ENCODE results near the gene WWTR1.

Gene WWTR1

DNA sequence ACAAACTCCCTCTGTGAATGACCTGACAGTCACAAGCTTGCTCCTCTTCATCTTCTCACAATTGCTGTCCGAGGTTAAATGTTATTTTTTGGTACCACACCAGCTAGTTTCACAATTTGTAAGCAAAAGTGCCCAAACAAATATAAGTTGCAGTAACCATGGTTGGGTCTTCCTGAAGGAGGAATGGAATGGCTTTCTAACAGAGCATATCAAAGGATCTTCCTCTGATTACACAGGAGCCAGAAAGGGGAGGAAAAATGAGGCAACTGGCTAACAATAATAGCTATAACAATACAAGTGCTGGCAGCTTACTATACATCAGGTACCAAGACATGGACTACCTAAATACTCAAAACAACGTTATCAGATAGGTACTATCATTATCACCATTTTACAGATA is 90.4 kb downstream of the WWTR1 start:
- TF ChIP-seq, protein P1, sequence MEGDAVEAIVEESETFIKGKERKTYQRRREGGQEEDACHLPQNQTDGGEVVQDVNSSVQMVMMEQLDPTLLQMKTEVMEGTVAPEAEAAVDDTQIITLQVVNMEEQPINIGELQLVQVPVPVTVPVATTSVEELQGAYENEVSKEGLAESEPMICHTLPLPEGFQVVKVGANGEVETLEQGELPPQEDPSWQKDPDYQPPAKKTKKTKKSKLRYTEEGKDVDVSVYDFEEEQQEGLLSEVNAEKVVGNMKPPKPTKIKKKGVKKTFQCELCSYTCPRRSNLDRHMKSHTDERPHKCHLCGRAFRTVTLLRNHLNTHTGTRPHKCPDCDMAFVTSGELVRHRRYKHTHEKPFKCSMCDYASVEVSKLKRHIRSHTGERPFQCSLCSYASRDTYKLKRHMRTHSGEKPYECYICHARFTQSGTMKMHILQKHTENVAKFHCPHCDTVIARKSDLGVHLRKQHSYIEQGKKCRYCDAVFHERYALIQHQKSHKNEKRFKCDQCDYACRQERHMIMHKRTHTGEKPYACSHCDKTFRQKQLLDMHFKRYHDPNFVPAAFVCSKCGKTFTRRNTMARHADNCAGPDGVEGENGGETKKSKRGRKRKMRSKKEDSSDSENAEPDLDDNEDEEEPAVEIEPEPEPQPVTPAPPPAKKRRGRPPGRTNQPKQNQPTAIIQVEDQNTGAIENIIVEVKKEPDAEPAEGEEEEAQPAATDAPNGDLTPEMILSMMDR (IDR thresholded peaks at IDR 0.05), result no peak

DNA sequence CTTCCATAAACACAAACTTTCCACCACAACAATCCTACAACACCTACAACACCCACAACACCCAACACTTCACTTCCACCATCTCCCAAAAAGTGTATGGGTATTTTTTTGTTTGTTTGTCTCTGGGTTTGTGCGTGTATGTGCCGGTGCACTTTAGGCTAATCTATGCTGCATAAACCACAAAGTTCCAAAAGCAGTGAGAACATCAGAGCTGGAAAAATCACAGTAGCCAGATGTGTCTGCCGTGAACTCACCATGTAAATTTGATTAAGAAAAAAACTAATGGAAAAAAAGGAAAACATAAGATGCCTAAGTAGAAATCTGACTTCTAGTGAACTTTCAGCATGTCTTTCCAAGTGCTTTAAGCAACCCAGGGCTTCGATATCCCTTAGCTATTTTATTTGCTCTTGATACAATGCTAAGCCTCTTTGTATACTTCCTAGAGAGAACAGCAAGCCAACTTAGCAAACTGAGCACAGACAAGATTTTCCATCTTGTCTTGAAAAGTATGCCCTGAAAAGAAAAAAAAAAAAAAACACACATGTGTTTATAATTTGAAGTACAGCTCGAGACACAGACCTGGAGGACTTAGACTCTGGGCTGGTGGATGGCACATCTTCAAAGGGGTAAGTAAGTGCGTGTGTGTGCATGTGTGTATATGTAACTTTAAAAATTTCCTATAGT is 91.4 kb downstream of the WWTR1 start:
- TF ChIP-seq, protein P1 (IDR thresholded peaks at IDR 0.05), result no peak

DNA sequence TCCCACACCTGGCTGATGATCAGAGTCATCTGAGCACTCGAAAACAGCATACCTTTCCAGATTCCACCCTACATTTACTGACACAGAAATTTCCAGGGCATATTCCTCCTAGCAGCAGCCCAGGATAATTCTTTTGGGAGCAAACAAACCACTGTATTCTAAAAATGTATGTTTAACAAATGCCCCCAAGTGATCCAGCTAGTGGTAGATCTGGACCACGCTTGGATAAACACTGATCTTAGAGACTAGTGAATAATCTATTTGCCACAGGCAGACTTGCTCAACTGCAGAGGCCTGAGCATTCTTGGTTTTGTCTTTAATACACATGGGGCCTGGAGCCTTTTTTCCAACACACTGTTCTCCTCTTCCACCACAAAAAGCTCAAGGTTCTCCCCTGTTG is 93.7 kb downstream of the WWTR1 start:
- TF ChIP-seq, protein P1 (IDR thresholded peaks at IDR 0.05), result no peak

DNA sequence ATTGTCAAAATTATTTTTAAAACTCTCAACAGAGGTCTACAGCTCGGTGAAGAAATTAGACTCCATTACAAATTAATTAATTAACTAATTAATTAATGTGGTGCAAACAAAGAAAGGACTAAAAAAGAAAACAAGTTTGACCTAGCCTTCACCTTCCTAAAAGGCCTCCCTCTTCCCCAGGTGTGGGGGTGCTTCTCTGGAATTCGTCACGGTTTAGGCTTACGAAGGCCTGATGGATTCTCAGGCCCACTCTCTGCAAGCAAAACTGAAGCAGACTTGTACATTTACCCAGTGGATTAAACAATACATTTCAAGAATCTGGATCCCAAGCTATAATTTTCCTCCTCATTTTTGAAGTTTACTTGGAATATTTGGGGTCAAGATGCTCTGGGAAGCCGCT is 94.7 kb downstream of the WWTR1 start:
- TF ChIP-seq, protein P1 (IDR thresholded peaks at IDR 0.05), result no peak

DNA sequence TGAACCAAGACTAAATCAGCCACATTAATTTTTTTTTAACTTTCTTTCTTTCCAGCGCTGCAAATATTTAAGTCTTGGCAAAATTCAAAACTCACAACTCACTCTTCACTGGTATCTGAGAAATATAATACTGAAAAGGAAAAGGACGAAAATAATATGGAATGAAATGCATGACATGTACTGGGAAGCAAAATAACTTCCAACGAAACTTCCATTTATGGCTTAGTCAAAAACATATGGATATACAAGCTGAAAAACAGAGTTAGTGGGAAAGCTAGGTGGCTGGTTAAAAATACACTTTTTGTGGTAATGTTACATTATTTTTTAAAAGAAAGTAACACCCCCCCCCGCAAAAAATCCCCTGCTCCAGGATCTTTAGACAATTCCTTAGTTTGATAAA is 97.2 kb downstream of the WWTR1 start:
- TF ChIP-seq, protein P1 (IDR thresholded peaks at IDR 0.05), result no peak

DNA sequence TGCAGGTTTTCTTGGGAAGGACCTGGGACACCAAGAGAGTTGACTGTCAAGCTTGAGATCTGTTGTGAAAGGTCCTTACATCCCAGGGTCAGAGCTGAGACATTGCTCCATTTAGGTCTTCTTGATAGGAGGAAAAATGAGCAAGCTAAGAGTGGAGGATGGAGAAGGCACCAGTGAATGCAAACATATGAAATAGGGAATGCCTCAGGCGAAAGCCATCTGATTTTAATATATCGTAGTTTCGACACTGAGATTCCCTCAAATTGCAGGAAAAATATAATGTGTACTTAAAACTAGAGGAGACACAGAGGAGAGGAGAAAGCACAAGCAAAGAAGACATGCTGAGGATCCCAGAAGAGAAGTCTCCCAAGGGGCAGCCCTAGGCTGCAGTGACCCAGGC is 97.8 kb downstream of the WWTR1 start:
- TF ChIP-seq, protein P1 (IDR thresholded peaks at IDR 0.05), result no peak

DNA sequence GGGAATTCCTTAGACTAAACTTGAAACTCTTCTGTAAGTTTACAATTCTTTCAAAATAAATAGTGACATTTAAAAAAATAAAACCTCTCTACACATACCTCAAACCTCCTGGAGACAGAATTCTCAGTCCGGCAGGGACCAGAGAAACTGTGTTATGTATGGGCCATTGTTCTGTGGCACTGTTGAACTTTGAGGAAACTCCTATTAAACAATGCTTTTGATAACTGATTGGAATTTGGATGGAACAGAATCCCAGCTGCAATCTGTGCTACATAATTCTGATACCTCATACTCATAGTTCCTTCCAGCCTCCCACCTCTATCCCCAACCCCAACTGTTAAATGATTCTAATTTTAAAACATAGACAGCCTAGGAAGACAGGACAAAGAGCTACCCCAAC is 98.3 kb downstream of the WWTR1 start:
- TF ChIP-seq, protein P1 (IDR thresholded peaks at IDR 0.05), result no peak

DNA sequence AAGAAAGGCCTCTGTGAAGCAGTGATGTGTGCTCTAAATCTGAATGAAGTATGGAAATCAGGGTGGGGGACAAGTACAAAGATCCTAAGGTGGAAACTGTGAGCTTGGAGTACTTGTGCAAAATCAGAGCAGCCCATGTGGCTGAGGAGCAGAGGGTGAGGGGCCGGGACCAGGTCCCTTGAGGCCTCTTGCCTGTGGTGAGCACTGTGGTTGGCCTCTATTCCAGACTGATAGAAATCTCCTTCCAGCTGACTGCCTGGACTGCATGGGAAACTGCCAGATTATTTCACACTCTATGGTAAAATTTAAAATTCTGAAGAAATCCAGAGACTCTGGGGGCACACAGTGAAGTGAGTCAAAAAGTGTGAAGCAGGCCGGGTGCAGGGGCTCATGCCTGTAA is 101.9 kb downstream of the WWTR1 start:
- TF ChIP-seq, protein P1 (IDR thresholded peaks at IDR 0.05), result no peak
